ENCODE results near the gene UST.
"Not testable (repeated sequence)": the region's sequence is repeated elsewhere in the genome, so short reads cannot be mapped to it uniquely, and the experiment has no call there.

UST gene

GRCh38 chr6:148954934-148955333, 208.1 kb downstream of the UST start:
- Histone ChIP-seq H2BK120ac (ENCODE audit: low read depth, low read length) (no peak overlapping the region), H2BK15ac (ENCODE audit: low read depth, poor library complexity, severe bottlenecking) (no peak overlapping the region), H4K91ac (ENCODE audit: low read length) (peak overlapping the region; percentile 46), H3K23ac (ENCODE audit: low read length in 2 of 2) (no peak overlapping the region), H2AK5ac (ENCODE audit: low read length, severe bottlenecking) (no peak overlapping the region), H3K14ac (ENCODE audit: low read length in 2 of 2) (no peak overlapping the region), H3K18ac (ENCODE audit: low read depth in 1 of 2, low read length in 2 of 2) (peak overlapping the region in 1 of 2 experiments; percentile 41), H3K27ac (ENCODE audit: low read length, poor library complexity, severe bottlenecking) (no peak overlapping the region), H3K4ac (ENCODE audit: low read depth in 1 of 2, low read length in 2 of 2) (no peak overlapping the region), H3K4me1 (ENCODE audit: control insufficient read depth, insufficient read depth, low read depth, low read length) (no peaks in the 10 kb centered on the region), H3K9ac (ENCODE audit: low read length) (no peak overlapping the region), H3K79me1 (replicated peaks; ENCODE audit: low read length, poor library complexity, severe bottlenecking) (no peaks in the 10 kb centered on the region), H2BK12ac (ENCODE audit: low read length in 2 of 2) (peak overlapping the region in 1 of 2 experiments; percentile 2), H3K27me3 (ENCODE audit: control insufficient read depth in 1 of 2, insufficient read depth in 1 of 2, low read length in 2 of 2) (no peaks in the 10 kb centered on the region), H3K9me3 (ENCODE audit: control insufficient read depth, low read length) (no peaks in the 10 kb centered on the region), H2AFZ (ENCODE audit: low read depth, low read length) (no peak overlapping the region), H3K36me3 (ENCODE audit: control insufficient read depth in 1 of 2, insufficient read depth in 2 of 2, low read depth in 1 of 2, low read length in 2 of 2) (peaks cover 0 to 10% of the 10 kb centered on the region in 2 experiments), H2BK5ac (ENCODE audit: low read depth, low read length, poor library complexity, severe bottlenecking) (no peak overlapping the region), H3K4me3 (ENCODE audit: insufficient read depth in 1 of 2, low read depth in 1 of 2, low read length in 2 of 2) (no peak overlapping the region), H3K4me2 (ENCODE audit: low read length, poor library complexity, severe bottlenecking) (no peak overlapping the region), H4K8ac (ENCODE audit: low read length) (no peak overlapping the region)
- peak; percentile 15 for DNase-seq
- WGBS = 68% methylated on average over 3 of the region's 3 CpGs

- no peak overlapping the region for H3K14ac ChIP-seq (ENCODE audit: low read length in 2 of 2)
- no peaks in the 10 kb centered on the region for H3K9me3 ChIP-seq (ENCODE audit: control insufficient read depth, low read length)
- WGBS = 67% methylated on average over 3 of the region's 3 CpGs
- no peak overlapping the region for H2BK12ac ChIP-seq (ENCODE audit: low read length in 2 of 2)
- DNase-seq = peak; percentile 63
- H3K27ac ChIP-seq (ENCODE audit: low read length, poor library complexity, severe bottlenecking) = no peak overlapping the region
- H3K23ac ChIP-seq (ENCODE audit: low read length in 2 of 2) = no peak overlapping the region
- no peak overlapping the region for H3K9ac ChIP-seq (ENCODE audit: low read length)
- H2AFZ ChIP-seq (ENCODE audit: low read depth, low read length) = no peak overlapping the region
- H4K8ac ChIP-seq (ENCODE audit: low read length) = no peak overlapping the region
- no peak overlapping the region for H3K4ac ChIP-seq (ENCODE audit: low read depth in 1 of 2, low read length in 2 of 2)
- no peaks in the 10 kb centered on the region for H3K79me1 ChIP-seq (replicated peaks; ENCODE audit: low read length, poor library complexity, severe bottlenecking)
- H2BK15ac ChIP-seq (ENCODE audit: low read depth, poor library complexity, severe bottlenecking) = no peak overlapping the region
- no peak overlapping the region for H2BK120ac ChIP-seq (ENCODE audit: low read depth, low read length)
- no peak overlapping the region for H2BK5ac ChIP-seq (ENCODE audit: low read depth, low read length, poor library complexity, severe bottlenecking)
- H3K4me1 ChIP-seq (ENCODE audit: control insufficient read depth, insufficient read depth, low read depth, low read length) = no peaks in the 10 kb centered on the region
- peaks cover 0 to 10% of the 10 kb centered on the region in 2 experiments for H3K36me3 ChIP-seq (ENCODE audit: control insufficient read depth in 1 of 2, insufficient read depth in 2 of 2, low read depth in 1 of 2, low read length in 2 of 2)
- H4K91ac ChIP-seq (ENCODE audit: low read length) = no peak overlapping the region
- no peak overlapping the region for H3K4me3 ChIP-seq (ENCODE audit: insufficient read depth in 1 of 2, low read depth in 1 of 2, low read length in 2 of 2)
- no peak overlapping the region for H3K18ac ChIP-seq (ENCODE audit: low read depth in 1 of 2, low read length in 2 of 2)
- no peak overlapping the region for H3K4me2 ChIP-seq (ENCODE audit: low read length, poor library complexity, severe bottlenecking)
- H2AK5ac ChIP-seq (ENCODE audit: low read length, severe bottlenecking) = no peak overlapping the region
- no peaks in the 10 kb centered on the region for H3K27me3 ChIP-seq (ENCODE audit: control insufficient read depth in 1 of 2, insufficient read depth in 1 of 2, low read length in 2 of 2)
Observed at GRCh38 chr6:148955441-148955840, 208.6 kb downstream of the UST start.

- not testable (repeated sequence) for H2AFZ ChIP-seq (ENCODE audit: low read depth, low read length)
- 97% methylated on average over 4 of the region's 7 CpGs for WGBS
Observed at GRCh38 chr6:148956163-148956562, 209.3 kb downstream of the UST start.

GRCh38 chr6:148957752-148958151, 210.9 kb downstream of the UST start:
- Histone ChIP-seq H3K23ac (ENCODE audit: low read length in 2 of 2) (no peak overlapping the region), H2BK120ac (ENCODE audit: low read depth, low read length) (no peak overlapping the region), H2BK5ac (ENCODE audit: low read depth, low read length, poor library complexity, severe bottlenecking) (no peak overlapping the region), H4K91ac (ENCODE audit: low read length) (no peak overlapping the region), H3K4me2 (ENCODE audit: low read length, poor library complexity, severe bottlenecking) (no peak overlapping the region), H4K8ac (ENCODE audit: low read length) (no peak overlapping the region), H2BK15ac (ENCODE audit: low read depth, poor library complexity, severe bottlenecking) (no peak overlapping the region), H3K18ac (ENCODE audit: low read depth in 1 of 2, low read length in 2 of 2) (no peak overlapping the region), H2AFZ (ENCODE audit: low read depth, low read length) (no peak overlapping the region), H3K14ac (ENCODE audit: low read length in 2 of 2) (no peak overlapping the region), H3K4me1 (ENCODE audit: control insufficient read depth, insufficient read depth, low read depth, low read length) (peaks cover 2% of the 10 kb centered on the region), H3K9me3 (ENCODE audit: control insufficient read depth, low read length) (no peaks in the 10 kb centered on the region), H2BK12ac (ENCODE audit: low read length in 2 of 2) (no peak overlapping the region), H3K9ac (ENCODE audit: low read length) (no peak overlapping the region), H2AK5ac (ENCODE audit: low read length, severe bottlenecking) (no peak overlapping the region), H3K27ac (ENCODE audit: low read length, poor library complexity, severe bottlenecking) (no peak overlapping the region), H3K27me3 (ENCODE audit: control insufficient read depth in 1 of 2, insufficient read depth in 1 of 2, low read length in 2 of 2) (no peaks in the 10 kb centered on the region), H3K4ac (ENCODE audit: low read depth in 1 of 2, low read length in 2 of 2) (no peak overlapping the region), H3K4me3 (ENCODE audit: insufficient read depth in 1 of 2, low read depth in 1 of 2, low read length in 2 of 2) (no peak overlapping the region), H3K79me1 (replicated peaks; ENCODE audit: low read length, poor library complexity, severe bottlenecking) (no peaks in the 10 kb centered on the region), H3K36me3 (ENCODE audit: control insufficient read depth in 1 of 2, insufficient read depth in 2 of 2, low read depth in 1 of 2, low read length in 2 of 2) (peaks cover 0 to 10% of the 10 kb centered on the region in 2 experiments)
- no peak for DNase-seq
- 100% methylated on average over 5 of the region's 5 CpGs for WGBS

More at GRCh38 chr6:148956163-148956562, 209.3 kb downstream of the UST start:
- H3K4me1 ChIP-seq (ENCODE audit: control insufficient read depth, insufficient read depth, low read depth, low read length); H2BK12ac ChIP-seq (ENCODE audit: low read length in 2 of 2); H3K9ac ChIP-seq (ENCODE audit: low read length); H3K27me3 ChIP-seq (ENCODE audit: control insufficient read depth in 1 of 2, insufficient read depth in 1 of 2, low read length in 2 of 2); H3K4ac ChIP-seq (ENCODE audit: low read depth in 1 of 2, low read length in 2 of 2); H4K8ac ChIP-seq (ENCODE audit: low read length); H3K79me1 ChIP-seq (replicated peaks; ENCODE audit: low read length, poor library complexity, severe bottlenecking); H3K27ac ChIP-seq (ENCODE audit: low read length, poor library complexity, severe bottlenecking); H3K4me2 ChIP-seq (ENCODE audit: low read length, poor library complexity, severe bottlenecking); DNase-seq; H3K9me3 ChIP-seq (ENCODE audit: control insufficient read depth, low read length); H3K14ac ChIP-seq (ENCODE audit: low read length in 2 of 2); H2BK5ac ChIP-seq (ENCODE audit: low read depth, low read length, poor library complexity, severe bottlenecking); H2AK5ac ChIP-seq (ENCODE audit: low read length, severe bottlenecking); H2BK120ac ChIP-seq (ENCODE audit: low read depth, low read length); H3K4me3 ChIP-seq (ENCODE audit: insufficient read depth in 1 of 2, low read depth in 1 of 2, low read length in 2 of 2); H3K23ac ChIP-seq (ENCODE audit: low read length in 2 of 2); H3K18ac ChIP-seq (ENCODE audit: low read depth in 1 of 2, low read length in 2 of 2); H4K91ac ChIP-seq (ENCODE audit: low read length); H2BK15ac ChIP-seq (ENCODE audit: low read depth, poor library complexity, severe bottlenecking): not testable (repeated sequence)
- H3K36me3 ChIP-seq (ENCODE audit: control insufficient read depth in 1 of 2, insufficient read depth in 2 of 2, low read depth in 1 of 2, low read length in 2 of 2) = peaks cover 0 to 10% of the 10 kb centered on the region in 2 experiments

All from mesenchymal stem cell (in vitro differentiated cells and primary cell).